ENCODE measurements around the gene EFNA1.

The EFNA1 gene

GRCh38 chr1:155124503-155125463, 2.9 kb upstream of the EFNA1 start:
- no peak overlapping the region for H3K27ac ChIP-seq (ENCODE audit: low read length)
- H4K20me1 ChIP-seq (ENCODE audit: insufficient read depth, low read length) = 0 out of 2 replicates have a peak, but pooled peaks cover 2% of the 10 kb centered on the region
- H3K4me2 ChIP-seq (ENCODE audit: insufficient read depth, low read length) = no peak overlapping the region
- TF ChIP-seq EZH2 (IDR thresholded peaks at IDR 0.05; ENCODE audit: borderline replicate concordance, low read depth, low read length, severe bottlenecking) = no peak
- no peak for TF ChIP-seq CTCF (IDR thresholded peaks at IDR 0.05; ENCODE audit: borderline replicate concordance, extremely low read depth, low read length, poor library complexity, severe bottlenecking)
- no peak overlapping the region for H2AFZ ChIP-seq (ENCODE audit: low read depth, low read length)
- no peaks in the 10 kb centered on the region for H3K9me3 ChIP-seq (ENCODE audit: insufficient read depth, low read length, severe bottlenecking)
- H3K9ac ChIP-seq (ENCODE audit: low read depth, low read length) = no peak overlapping the region
- no peak for DNase-seq
- H3K4me3 ChIP-seq (ENCODE audit: low read depth in 1 of 2, low read length in 2 of 2) = no peak overlapping the region
- H3K27me3 ChIP-seq (ENCODE audit: insufficient read depth, low read length, poor library complexity) = peaks cover 44% of the 10 kb centered on the region
- no peak for ATAC-seq (ENCODE audit: insufficient read depth, low read depth)
- no peaks in the 10 kb centered on the region for H3K36me3 ChIP-seq (ENCODE audit: insufficient read depth, low read length)
- H3K79me2 ChIP-seq (ENCODE audit: insufficient read depth, low read length) = no peaks in the 10 kb centered on the region
- peaks cover 29% of the 10 kb centered on the region for H3K4me1 ChIP-seq (ENCODE audit: insufficient read depth, low read length)

GRCh38 chr1:155125511-155125945, 2.1 kb upstream of the EFNA1 start:
- no peak overlapping the region for H3K4me2 ChIP-seq (ENCODE audit: insufficient read depth, low read length)
- no peak for TF ChIP-seq EZH2 (IDR thresholded peaks at IDR 0.05; ENCODE audit: borderline replicate concordance, low read depth, low read length, severe bottlenecking)
- TF ChIP-seq CTCF (IDR thresholded peaks at IDR 0.05; ENCODE audit: borderline replicate concordance, extremely low read depth, low read length, poor library complexity, severe bottlenecking) = no peak

GRCh38 chr1:155125946-155126555, 1.6 kb upstream of the EFNA1 start:
- no peak overlapping the region for H2AFZ ChIP-seq (ENCODE audit: low read depth, low read length)
- H3K4me2 ChIP-seq (ENCODE audit: insufficient read depth, low read length) = no peak overlapping the region
- no peak overlapping the region for H3K27ac ChIP-seq (ENCODE audit: low read length)

More at GRCh38 chr1:155125511-155125945, 2.1 kb upstream of the EFNA1 start:
- Histone ChIP-seq H3K27me3 (ENCODE audit: insufficient read depth, low read length, poor library complexity) (peaks cover 41% of the 10 kb centered on the region), H3K27ac (ENCODE audit: low read length) (no peak overlapping the region), H3K36me3 (ENCODE audit: insufficient read depth, low read length) (no peaks in the 10 kb centered on the region), H3K9ac (ENCODE audit: low read depth, low read length) (no peak overlapping the region), H3K9me3 (ENCODE audit: insufficient read depth, low read length, severe bottlenecking) (no peaks in the 10 kb centered on the region), H3K4me3 (ENCODE audit: low read depth in 1 of 2, low read length in 2 of 2) (no peak overlapping the region), H2AFZ (ENCODE audit: low read depth, low read length) (no peak overlapping the region), H3K4me1 (ENCODE audit: insufficient read depth, low read length) (peaks cover 29% of the 10 kb centered on the region), H3K79me2 (ENCODE audit: insufficient read depth, low read length) (no peaks in the 10 kb centered on the region), H4K20me1 (ENCODE audit: insufficient read depth, low read length) (0 out of 2 replicates have a peak, but pooled peaks cover 2% of the 10 kb centered on the region)
- ATAC-seq (ENCODE audit: insufficient read depth, low read depth) = no peak
- no peak for DNase-seq

More at GRCh38 chr1:155125946-155126555, 1.6 kb upstream of the EFNA1 start:
- Histone ChIP-seq H4K20me1 (ENCODE audit: insufficient read depth, low read length) (0 out of 2 replicates have a peak, but pooled peaks cover 2% of the 10 kb centered on the region), H3K9ac (ENCODE audit: low read depth, low read length) (no peak overlapping the region), H3K4me3 (ENCODE audit: low read depth in 1 of 2, low read length in 2 of 2) (no peak overlapping the region), H3K9me3 (ENCODE audit: insufficient read depth, low read length, severe bottlenecking) (no peaks in the 10 kb centered on the region), H3K4me1 (ENCODE audit: insufficient read depth, low read length) (peaks cover 29% of the 10 kb centered on the region), H3K27me3 (ENCODE audit: insufficient read depth, low read length, poor library complexity) (peaks cover 41% of the 10 kb centered on the region), H3K79me2 (ENCODE audit: insufficient read depth, low read length) (no peaks in the 10 kb centered on the region), H3K36me3 (ENCODE audit: insufficient read depth, low read length) (no peaks in the 10 kb centered on the region)
- DNase-seq (no peak), ATAC-seq (ENCODE audit: insufficient read depth, low read depth) (no peak)
- TF ChIP-seq EZH2 (IDR thresholded peaks at IDR 0.05; ENCODE audit: borderline replicate concordance, low read depth, low read length, severe bottlenecking) (no peak), CTCF (IDR thresholded peaks at IDR 0.05; ENCODE audit: borderline replicate concordance, extremely low read depth, low read length, poor library complexity, severe bottlenecking) (no peak)

Data from DND-41 (cell line).